Heart left ventricle (tissue), 16 donors: ENCODE results near the gene CEND1. TPM values are rescaled to one million over a fixed set of nuclear protein-coding genes. Genes with fewer than 3 reads are reported as not detected.

Source experiments
- ATAC-seq, 4 donors: fragments of 200-7000 bp; cut with Tn5 transposase; one replicate each; pipeline ENCODE4 v1.9.1; 2020 to 2022; ENCODE audit warnings: moderate library complexity in 4 of 4, mild to moderate bottlenecking in 3 of 4, moderate number of reproducible peaks in 1 of 4
- DNase-seq, 5 donors: peaks; one replicate each; pipeline ENCODE4 v3.0.0-alpha.2; 2020
- H3K27ac ChIP-seq, 12 donors: fragments of 200-600 bp; sonication (generic) in 4 of 12; one replicate each; pipeline versions ENCODE4 v1.5.0 to v1.8.0; 2016 to 2022; ENCODE audit warnings: mild to moderate bottlenecking in 2 of 12
- H3K27me3 ChIP-seq, 9 donors: fragments of 200-600 bp; sonication (generic) in 2 of 9; one replicate each; pipeline versions ENCODE4 v1.5.1 to v1.8.0; 2016 to 2022; ENCODE audit warnings: mild to moderate bottlenecking in 3 of 9
- H3K36me3 ChIP-seq, 9 donors: fragments of 200-600 bp; sonication (generic) in 2 of 9; one replicate each; pipeline versions ENCODE4 v1.5.0 to v1.8.0; 2018 to 2022; ENCODE audit warnings: mild to moderate bottlenecking in 2 of 9
- H3K4me1 ChIP-seq, 12 donors: fragments of 200-600 bp; sonication (generic) in 4 of 12; one replicate each; pipeline versions ENCODE4 v1.5.0 to v1.8.0; 2016 to 2022; ENCODE audit warnings: mild to moderate bottlenecking in 3 of 12
- H3K4me3 ChIP-seq, 12 donors: fragments of 200-600 bp; sonication (generic) in 4 of 12; one replicate each; pipeline versions ENCODE4 v1.5.0 to v1.8.0; 2017 to 2022; ENCODE audit warnings: mild to moderate bottlenecking in 9 of 12, moderate library complexity in 4 of 12
- H3K9me3 ChIP-seq, 12 donors: fragments of 200-600 bp; sonication (generic) in 4 of 12; one replicate each; pipeline versions ENCODE4 v1.5.0 to v1.8.0; 2016 to 2022; ENCODE audit warnings: mild to moderate bottlenecking in 1 of 12
- POLR2A ChIP-seq, 2 donors: fragments of 450-650 bp; IDR thresholded peaks; one replicate each; pipeline ENCODE4 v1.6.1; 2017; ENCODE audit warnings: antibody characterized with exemption in 2 of 2, mild to moderate bottlenecking in 2 of 2, moderate library complexity in 2 of 2
- WGBS, 4 donors: extraction: QIAGEN DNeasy Blood & Tissue Kit in 2 of 4; methylation state at CpG; one replicate each; pipeline versions ENCODE4 v1.1.5 to v1.1.7; 2013 to 2018; 5-methylcytosine and 5-hydroxymethylcytosine counted together
- intact Hi-C, 10 donors: fragments of 100-400 bp; cut with DNase I; formaldehyde crosslinking; loops; one replicate each; pipeline versions ENCODE4 v1.11.1 to v1.14.2; 2022
- polyA plus RNA-seq, 2 donors: library from polyadenylated mRNA; stranded (reverse); fragments of 200-250 nt; gene quantifications; one replicate each; pipeline ENCODE4 v1.2.3, GENCODE V29; 2013
- total RNA-seq, 9 donors: library from RNA; depleted of rRNA in 2 of 9; stranded (reverse); fragments of >200 nt in 2 of 9; fragmentation: NEBNext Ultra II Directional in 3 of 9; extraction: Animal tissue kit (Norgen Biotek cat#: 25700) in 3 of 9; gene quantifications; one replicate each; pipeline versions ENCODE4 v1.1.0 to v1.2.4, GENCODE V29; 2016 to 2023
- TF ChIP-seq, protein P1 (sequence below), 12 donors: fragments of 200-600 bp; sonication (generic) in 4 of 12; IDR thresholded peaks; one replicate each; pipeline versions ENCODE4 v1.5.0 to v1.8.0; 2018 to 2022; ENCODE audit warnings: antibody characterized with exemption in 12 of 12, mild to moderate bottlenecking in 5 of 12
- donor health status: ischemic (EF 13 %, LVEDD 7.1; RV severe dilation, severe dysfunction).
- donor health status: healthy with polysubstance abuse.
- donor health status: DM: no; HTN: yes; CAD: no.
- donor health status: DM: no; HTN: no; CAD: no.
- donor health status: ischemic (EF 25% LVEDD 6.9; RV normal size, moderate dysfunction).
- donor health status: ischemic (EF 25% LVEDD 5.7; RV mildly dilated, moderate dysfunction).
- donor health status: healthy.
- donor health status: DM: yes; HTN: yes; CAD: no.
- donor health status: ischemic (EF 35%, LVEDD 5.7; RV mildly dilated, moderate dysfunction).
- donor health status: nonischemic (EF 11% LVEDD 7.7; RV severe dilation, severe dysfunction).
- donor health status: DM: yes; HTN: yes; CAD: no.
- donor health status: PGD.
- donor health status: ischemic (EF 29% LVEDD 5.4; RV normal size, mild dysfunction).
- donor health status: nonischemic (EF 23%, LVEDD 6.1; RV moderate dilation, normal function).

CEND1 gene
- total and polyA plus RNA-seq, 11 donors = 0.25 to 1.1 (median 0.44) TPM; not detected in 2

DNA sequence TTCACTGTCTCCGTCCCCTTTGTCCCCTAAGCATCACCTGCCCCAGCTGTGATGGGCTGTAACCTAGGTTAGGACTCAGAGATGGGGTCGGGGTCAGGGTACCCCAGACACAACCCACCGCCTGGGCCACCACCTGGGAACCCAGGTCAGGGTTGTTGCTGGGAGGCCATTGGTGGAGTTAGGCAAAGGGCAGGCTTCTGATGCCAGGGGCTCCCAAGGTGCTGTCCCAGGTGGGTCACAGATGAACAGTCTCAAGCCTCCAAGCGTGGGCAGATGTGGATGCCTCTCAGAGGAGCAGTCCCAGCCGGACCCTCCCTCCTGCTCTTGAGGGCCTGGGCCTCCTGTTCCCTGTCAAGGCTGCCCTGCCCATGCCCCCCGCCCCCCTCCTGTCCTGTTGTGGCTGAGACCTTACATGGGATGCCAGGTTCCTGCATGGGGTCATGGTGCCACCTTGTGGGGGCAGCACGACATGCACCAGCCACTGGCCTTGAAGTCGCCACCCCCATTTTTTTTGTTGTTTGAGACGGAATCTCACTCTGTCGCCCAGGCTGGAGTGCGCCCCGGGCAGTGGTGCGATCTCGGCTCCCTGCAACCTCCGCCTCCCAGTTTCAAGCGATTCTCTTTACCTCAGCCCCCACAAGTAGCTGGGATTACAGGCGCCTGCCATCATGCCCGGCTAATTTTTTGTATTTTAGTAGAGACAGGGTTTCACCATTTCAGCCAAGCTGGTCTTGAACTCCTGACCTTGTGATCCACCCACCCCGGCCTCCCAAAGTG lies 24.7 kb downstream of the CEND1 start:
- WGBS, 4 donors = 72 to 81% (median 74%) methylated on average over 15 to 19 of the region's 19 CpGs
- Histone ChIP-seq H3K9me3 (no peaks in the 10 kb centered on the region), H3K27ac (no peak overlapping the region), H3K4me3 (no peak overlapping the region), H3K36me3 (peaks cover 0 to 93% (median 73%) of the 10 kb centered on the region in 9 donors), H3K4me1 (no peaks in the 10 kb centered on the region), H3K27me3 (no peaks in the 10 kb centered on the region)
- ATAC-seq (peak in 3 of 4 donors; percentile 57 to 74 (median 69)), DNase-seq (peak in 2 of 5 donors; percentile 62 to 69)
- no peak for TF ChIP-seq POLR2A (IDR thresholded peaks at IDR 0.05)
- TF ChIP-seq, protein P1, sequence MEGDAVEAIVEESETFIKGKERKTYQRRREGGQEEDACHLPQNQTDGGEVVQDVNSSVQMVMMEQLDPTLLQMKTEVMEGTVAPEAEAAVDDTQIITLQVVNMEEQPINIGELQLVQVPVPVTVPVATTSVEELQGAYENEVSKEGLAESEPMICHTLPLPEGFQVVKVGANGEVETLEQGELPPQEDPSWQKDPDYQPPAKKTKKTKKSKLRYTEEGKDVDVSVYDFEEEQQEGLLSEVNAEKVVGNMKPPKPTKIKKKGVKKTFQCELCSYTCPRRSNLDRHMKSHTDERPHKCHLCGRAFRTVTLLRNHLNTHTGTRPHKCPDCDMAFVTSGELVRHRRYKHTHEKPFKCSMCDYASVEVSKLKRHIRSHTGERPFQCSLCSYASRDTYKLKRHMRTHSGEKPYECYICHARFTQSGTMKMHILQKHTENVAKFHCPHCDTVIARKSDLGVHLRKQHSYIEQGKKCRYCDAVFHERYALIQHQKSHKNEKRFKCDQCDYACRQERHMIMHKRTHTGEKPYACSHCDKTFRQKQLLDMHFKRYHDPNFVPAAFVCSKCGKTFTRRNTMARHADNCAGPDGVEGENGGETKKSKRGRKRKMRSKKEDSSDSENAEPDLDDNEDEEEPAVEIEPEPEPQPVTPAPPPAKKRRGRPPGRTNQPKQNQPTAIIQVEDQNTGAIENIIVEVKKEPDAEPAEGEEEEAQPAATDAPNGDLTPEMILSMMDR (IDR thresholded peaks at IDR 0.05) = peak; percentile 41 to 60 (median 48)
- intact Hi-C loops = no loop called here

DNA sequence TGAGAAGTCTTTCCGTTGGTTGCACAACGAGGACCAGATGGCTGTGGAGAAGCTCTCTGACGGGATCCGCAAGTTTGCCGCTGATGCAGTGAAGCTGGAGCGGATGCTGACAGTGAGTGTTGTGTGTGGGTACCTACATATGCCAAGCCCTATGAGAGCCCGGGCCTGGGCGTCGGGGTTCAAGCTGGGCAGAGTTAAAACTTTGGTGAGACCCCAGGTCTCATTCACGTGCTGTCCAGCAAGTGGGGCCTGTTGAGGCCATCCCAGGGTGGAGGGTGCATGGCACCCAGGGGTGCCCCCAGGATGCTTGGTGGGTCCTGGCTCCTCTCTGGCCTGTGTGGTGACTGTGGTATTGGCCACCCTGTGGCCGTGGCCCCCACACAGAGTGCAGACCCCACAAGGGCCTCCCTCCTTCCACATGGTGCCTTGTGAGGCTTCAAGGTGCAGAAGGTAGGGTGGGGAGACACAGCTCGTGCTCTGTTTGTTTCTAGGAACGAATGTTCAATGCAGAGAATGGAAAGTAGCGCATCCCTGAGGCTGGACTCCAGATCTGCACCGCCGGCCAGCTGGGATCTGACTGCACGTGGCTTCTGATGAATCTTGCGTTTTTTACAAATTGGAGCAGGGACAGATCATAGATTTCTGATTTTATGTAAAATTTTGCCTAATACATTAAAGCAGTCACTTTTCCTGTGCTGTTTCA lies 25.4 kb downstream of the CEND1 start:
- no peak for TF ChIP-seq POLR2A (IDR thresholded peaks at IDR 0.05)
- TF ChIP-seq, protein P1 (IDR thresholded peaks at IDR 0.05) = no peak
- Histone ChIP-seq H3K4me3 (no peak overlapping the region), H3K4me1 (no peaks in the 10 kb centered on the region), H3K27me3 (no peaks in the 10 kb centered on the region), H3K27ac (no peak overlapping the region), H3K36me3 (peaks cover 0 to 93% (median 74%) of the 10 kb centered on the region in 9 donors), H3K9me3 (no peaks in the 10 kb centered on the region)
- ATAC-seq = peak in 3 of 4 donors; percentile 5 to 27 (median 13)
- no peak for DNase-seq
- intact Hi-C loops = no loop called here
- 86 to 87% (median 86%) methylated on average over 14 to 18 of the region's 18 CpGs for WGBS, 4 donors

DNA sequence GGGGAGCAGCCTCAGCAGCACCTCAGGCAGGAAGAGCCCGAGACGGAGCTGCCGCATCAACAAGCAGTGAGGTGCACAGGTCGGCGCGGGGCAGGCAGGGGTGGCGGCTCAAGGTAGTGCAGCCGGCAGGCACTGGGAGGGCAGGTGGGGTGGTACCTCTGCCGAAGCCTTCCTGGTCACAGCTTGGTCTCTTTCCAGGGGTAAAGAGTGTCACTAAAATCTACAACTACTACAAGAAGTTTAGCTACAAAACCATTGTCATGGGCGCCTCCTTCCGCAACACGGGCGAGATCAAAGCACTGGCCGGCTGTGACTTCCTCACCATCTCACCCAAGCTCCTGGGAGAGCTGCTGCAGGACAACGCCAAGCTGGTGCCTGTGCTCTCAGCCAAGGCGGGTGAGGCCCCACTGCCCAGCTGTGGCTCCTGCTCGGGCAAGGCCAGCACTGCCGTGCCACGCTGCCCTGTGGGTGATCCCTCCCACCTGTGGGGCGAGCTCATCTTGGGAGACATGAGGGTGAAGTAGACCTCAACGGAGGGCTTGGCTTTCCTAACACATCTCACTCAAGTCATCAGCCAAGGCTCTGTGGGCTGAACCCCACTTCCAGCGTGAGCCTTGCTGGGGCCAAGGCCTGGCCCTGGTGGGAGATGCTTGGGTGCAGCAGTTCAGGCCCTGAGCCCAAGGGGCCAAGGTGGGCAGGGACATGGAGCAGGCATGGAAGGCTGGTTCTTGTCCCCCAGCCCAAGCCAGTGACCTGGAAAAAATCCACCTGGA lies 26.2 kb downstream of the CEND1 start:
- intact Hi-C loops = no loop called here
- no peak for TF ChIP-seq POLR2A (IDR thresholded peaks at IDR 0.05)
- TF ChIP-seq, protein P1 (IDR thresholded peaks at IDR 0.05) = no peak
- Histone ChIP-seq H3K4me3 (no peak overlapping the region), H3K27ac (no peak overlapping the region), H3K9me3 (no peaks in the 10 kb centered on the region), H3K4me1 (no peaks in the 10 kb centered on the region), H3K27me3 (no peaks in the 10 kb centered on the region), H3K36me3 (peaks cover 0 to 93% (median 80%) of the 10 kb centered on the region in 9 donors)
- ATAC-seq (peak in 2 of 4 donors; percentile 2 to 3), DNase-seq (peak in 1 of 5 donors; percentile 17)
- 88 to 91% (median 90%) methylated on average over 12 to 22 of the region's 22 CpGs for WGBS, 4 donors
